ENCODE data around the gene UBE2G1. TPM values are rescaled to one million over a fixed set of nuclear protein-coding genes. Genes with fewer than 3 reads are reported as not detected.

Gene UBE2G1
- total RNA-seq, 1 donor from 2014 or later: 37.4 TPM

DNA sequence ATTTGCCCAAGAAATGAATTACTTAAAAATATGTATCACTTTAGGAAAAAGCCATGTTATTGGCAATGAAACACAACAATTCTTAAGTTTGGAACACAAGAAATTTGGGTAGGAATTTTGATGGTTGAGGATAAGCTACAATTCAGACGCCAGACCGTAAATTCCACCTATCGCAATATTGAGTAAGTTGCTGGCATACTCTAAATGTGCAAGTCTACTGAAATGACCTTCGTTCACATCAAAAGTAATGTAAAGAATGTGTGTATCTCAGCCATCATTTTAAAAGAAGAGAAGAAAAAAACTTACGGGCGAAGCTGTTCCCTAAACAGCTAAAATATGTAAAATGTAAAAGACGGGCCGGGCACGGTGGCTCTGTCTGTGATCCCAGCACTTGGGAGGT lies 33.4 kb downstream of the UBE2G1 start:
- DNase-seq: no peak

DNA sequence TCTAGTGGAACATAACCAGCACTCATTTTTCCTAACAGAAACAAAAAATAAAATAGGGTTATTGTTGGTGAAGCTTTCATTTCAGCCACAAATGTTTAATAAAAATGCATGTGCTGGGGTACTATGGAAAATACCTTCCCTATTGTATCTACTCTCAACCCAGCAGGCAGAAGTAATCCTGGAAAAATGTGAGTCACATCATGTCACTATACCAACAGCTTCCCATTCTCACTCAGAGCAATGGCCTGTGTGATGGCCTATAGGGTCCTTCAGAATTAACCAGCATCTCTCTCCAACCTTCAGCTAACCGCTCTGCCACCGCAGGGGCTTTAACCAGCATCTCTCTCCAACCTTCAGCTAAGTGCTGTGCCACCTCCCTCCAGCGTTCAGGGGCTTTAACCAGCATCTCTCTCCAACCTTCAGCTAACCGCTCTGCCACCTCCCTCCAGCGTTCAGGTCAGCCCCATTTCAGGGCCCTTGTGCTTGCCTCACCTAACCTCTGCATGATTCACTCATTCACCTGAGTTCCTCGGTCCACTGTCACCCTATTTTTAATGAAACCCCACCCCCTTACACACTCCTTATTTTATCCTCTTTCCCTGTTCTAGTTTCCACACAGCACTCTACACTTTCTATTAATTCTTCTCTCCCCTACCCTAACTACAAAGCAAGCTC lies 34.0 kb downstream of the UBE2G1 start:
- DNase-seq: peak; percentile 51

DNA sequence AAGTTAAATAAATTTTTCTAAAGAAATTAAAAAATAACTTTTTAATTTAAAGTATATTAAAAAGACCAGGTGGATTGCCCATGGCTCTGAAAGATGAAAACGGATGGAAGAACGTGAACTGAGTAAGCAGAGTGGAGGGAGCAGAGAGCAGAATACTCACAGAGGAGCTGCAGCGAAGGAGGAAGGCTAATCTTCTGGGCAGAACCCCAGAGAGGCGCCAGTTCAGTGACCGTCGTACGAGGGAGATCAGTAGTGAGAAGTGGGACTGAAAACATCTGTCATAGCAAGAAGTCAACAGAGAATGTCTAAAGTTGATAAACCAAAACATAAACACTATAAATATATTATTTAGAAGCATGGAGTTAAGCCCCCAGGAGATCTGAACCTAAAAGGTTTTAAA lies 34.9 kb downstream of the UBE2G1 start:
- DNase-seq: no peak

DNA sequence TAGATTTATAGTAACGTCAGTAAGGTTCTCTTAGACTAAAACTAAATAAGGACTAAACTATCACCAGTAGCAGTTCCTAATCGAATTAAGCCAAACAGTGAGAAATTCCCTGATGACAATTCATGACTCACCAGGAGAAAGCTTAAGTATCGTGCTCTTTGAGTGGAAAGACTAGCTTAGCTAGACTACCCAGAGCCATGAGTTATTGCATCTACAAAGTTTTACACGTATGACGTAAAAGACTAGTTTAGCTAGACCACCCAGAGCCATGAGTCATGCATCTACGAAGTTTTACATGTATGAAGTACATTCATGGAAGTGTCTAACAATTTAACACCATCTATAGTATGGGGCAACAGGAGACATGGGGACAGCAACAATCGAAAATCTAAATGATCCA lies 36.6 kb downstream of the UBE2G1 start:
- DNase-seq: peak; percentile 68

DNA sequence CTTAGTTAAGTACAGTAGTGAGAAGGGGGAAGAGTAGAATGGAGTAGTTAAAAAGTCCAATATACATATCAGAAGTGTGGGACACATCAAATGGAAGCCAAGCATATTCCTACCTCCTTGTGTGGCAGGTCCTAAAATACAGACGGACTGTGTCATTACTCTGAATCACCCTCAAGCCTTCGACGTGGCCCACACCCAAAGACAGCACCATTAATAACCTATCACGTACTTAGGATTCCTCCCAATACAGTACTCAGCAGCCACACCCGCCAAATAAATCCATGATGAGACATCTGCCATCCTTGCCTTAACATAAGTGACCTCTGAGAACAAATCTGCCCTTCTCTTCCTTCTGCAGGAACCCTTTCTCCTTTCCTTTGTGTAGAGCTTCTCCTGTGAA lies 38.9 kb downstream of the UBE2G1 start:
- DNase-seq: peak; percentile 24

DNA sequence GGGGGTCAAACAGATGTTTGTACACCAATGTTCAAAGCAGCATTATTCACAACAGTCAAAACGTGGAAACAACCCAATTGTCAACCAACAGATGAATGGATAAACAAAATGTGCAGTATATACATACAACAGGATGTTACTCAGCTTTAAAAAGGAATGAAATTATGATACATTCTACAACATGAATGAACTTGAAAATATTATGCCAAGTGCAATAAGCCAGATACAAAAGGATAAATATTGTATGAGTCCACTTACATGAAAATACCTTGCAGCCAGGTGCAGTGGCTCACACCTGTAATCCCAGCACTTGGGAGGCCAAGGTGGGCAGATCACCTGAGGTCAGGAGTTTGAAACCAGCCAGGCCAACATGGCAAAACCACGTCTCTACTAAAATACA lies 39.9 kb downstream of the UBE2G1 start:
- DNase-seq: no peak

DNA sequence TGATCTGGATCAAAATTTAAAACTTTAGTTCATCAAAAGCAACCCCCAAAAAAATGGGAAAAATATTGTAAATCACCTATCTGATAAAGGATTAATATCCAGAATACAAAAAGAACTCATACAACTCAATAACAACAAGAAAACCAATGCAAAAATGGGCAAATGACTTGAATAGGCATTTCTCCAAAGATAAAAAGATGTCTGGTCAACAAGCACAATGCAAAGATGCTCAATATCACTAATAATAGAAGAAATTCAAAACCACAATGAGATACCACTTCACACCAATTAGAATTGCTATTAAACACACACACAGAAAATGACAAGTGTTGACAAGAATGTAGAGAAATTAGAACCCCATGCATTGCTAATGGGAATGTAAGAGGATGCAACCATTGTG lies 40.4 kb downstream of the UBE2G1 start:
- DNase-seq: no peak

DNA sequence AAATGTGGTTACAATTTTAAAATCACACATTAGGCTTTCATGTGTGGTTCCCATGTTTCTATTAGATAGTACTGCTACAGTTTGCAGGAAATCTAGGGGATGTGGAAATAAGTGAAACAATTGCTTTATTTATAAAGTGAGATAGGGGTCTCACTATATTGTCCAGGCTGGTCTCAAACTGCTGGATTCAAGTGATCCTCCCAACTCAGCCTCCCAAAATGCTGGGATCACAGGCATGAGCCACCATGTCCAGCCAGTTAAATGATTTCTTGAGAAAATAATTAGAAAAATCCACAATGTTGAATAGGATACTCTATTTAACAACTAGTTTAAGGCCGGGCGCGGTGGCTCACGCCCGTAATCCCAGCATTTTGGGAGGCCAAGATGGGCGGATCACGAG lies 42.0 kb downstream of the UBE2G1 start:
- no peak for DNase-seq

DNA sequence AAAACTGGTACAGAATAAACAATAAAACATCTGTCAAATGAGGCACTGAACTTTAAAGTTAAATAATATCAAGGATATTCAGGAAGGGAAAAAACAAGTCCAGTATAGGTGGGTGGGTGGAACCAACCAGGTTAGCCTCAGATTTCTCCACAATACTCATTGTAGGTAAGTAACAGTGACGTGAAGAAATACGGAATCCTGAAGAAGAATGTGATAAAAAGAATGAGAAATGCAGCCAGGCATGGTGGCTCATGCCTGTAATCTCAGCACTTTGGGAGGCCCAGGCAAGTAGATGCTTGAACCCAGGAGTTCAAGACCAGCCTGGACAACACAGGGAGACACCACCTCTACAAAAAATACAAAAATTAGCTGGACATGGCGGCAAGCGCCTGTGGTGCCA lies 47.3 kb downstream of the UBE2G1 start:
- DNase-seq: no peak

DNA sequence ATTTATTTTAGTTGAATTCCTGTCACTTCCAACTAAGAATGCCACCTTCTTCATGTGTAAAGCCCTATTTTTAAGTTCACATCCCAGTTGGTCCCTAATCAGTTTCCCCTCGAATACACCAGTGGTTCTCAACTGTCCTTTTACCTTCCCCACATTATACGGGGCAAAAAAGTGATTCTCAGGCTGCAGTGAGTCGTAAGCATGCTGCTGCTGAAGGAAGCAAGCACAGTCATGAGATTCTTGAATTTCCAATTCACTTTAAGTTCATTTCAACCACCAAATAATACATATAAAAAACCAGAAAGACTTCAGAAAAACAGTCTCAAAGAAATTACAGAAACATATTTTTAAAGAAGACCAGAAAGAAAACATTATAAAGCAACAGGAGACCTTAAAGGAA lies 47.9 kb downstream of the UBE2G1 start:
- DNase-seq: peak; percentile 8

DNA sequence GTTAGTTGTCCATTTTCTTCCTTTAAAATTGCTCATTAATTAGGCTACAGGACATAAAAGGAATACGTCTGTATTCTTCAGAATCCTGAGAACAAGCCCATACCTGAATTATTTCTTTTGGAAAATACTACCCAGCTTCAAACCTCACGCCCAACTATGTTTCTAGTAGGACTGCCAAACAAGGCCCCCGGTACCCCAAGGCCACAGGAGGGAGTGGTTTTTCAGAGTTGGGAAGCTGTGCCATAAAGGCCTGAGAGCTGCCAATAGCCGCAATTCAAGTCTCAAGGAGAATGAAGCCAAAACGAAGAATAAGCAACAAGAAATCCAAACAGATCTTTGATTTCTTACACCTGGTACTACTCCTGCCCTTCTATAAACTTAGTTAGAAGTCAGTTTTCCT lies 48.3 kb downstream of the UBE2G1 start:
- DNase-seq: no peak

DNA sequence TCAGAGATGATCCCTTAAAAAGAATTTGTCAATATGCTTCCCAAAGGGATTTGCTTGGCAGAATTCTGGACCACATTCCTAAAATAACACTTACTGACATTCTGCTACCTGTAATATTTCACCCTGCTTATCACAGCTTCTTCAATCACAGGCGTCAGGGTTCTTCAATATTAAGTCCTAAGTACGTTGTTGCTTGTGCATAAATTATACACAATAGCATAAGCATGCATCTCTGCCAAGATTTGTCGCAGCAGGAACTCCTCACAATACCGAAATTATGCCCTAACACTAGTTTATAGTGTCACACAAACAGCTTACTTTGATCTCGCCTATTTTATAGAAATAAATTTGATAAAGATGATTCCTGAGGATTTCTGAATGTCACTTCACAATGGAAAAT lies 48.9 kb downstream of the UBE2G1 start:
- peak; percentile 13 for DNase-seq

DNA sequence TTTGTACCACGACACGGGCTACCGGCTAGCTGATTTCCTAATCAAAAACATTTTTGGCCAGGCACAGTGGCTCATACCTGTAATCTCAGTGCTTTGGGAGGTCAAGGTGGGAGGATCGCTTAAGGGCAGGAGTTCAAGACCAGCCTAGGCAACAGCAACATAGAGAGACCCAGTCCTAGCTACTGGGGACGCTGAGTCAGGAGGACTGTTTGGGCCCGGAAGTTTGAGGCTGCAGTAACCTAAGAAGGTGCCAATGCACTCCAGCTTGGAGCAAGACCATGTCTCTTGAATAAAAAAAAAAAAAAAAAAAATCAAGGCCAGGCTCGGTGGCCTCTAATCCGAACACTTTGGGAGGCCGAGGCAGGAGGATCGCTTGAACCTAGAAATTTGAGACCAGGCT lies 49.8 kb downstream of the UBE2G1 start:
- DNase-seq: no peak

DNA sequence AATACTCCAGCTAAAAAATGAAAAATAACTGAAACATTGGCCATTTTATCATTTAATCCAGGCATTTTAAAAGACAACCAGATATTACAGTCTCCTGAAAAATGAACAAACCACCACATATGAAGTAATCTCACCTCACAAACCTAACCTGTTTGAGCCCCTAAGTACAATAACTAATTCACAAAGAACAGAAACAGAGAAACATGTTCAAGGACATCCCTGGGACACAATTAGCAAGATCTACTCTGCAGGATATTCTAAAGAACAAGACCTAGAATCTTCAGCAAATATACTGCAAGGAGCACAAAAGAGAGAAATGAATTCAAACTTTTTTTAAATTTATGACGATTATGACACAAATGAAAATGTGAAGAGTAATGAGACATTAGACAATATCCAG lies 51.9 kb downstream of the UBE2G1 start:
- DNase-seq: no peak

DNA sequence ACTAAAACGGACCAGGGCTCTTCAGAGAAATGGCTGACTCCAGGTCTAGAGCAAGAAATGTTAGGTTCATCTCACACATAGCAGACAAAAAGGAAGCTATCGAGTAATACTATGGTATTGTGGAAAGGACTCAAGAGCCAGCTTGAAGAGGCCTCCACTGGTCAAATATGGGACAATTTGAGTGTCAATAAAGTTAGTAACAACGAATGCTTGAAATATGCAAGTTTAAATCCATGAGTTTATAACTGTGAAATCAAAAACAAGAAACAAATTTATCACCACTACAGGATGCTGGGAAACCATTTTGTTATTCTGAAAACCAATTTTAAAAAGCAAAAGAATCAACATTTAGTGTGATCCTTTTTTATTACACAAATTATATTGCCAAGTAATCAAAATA lies 52.3 kb downstream of the UBE2G1 start:
- no peak for DNase-seq

DNA sequence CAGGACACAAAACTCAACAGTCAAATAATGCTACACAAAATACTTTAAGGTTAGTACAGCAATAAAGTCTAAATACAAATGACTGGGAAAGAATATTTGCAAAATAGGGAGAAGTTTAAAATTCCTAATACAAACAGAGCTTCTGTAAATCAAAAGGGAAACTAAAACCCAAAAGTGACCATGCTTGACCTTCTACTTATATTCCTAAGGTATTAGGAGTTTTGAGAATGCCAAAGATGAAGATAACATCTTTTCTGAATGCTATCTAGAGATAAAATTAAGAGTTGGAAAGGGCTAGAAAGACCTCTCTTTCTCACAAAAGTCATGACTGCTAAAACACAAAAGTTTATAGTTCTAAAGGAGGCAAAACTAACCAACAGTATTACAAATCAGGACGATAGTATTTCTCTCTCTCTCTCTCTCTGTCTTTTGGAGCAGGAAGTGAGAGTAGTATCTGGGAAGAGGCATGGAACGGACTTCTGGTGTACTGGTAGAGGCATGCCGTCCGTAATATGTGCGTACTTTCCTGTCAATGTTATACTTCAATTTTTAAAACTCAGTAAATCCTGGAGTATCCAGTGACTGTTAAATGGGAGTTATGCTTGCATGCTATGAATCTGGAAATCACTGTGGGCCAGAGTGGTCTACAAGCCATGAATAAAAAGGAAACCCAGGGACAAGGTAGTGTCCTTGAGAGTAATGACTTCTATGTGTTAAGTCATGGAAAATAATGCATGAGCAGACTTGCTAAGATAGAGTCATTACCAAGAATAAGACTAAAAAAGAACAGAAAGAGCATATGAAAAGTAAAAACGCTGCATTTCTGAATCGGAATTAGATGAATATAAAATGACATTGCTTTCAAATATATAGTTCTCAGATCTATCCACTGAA lies 53.0 kb downstream of the UBE2G1 start:
- peak; percentile 36 for DNase-seq

DNA sequence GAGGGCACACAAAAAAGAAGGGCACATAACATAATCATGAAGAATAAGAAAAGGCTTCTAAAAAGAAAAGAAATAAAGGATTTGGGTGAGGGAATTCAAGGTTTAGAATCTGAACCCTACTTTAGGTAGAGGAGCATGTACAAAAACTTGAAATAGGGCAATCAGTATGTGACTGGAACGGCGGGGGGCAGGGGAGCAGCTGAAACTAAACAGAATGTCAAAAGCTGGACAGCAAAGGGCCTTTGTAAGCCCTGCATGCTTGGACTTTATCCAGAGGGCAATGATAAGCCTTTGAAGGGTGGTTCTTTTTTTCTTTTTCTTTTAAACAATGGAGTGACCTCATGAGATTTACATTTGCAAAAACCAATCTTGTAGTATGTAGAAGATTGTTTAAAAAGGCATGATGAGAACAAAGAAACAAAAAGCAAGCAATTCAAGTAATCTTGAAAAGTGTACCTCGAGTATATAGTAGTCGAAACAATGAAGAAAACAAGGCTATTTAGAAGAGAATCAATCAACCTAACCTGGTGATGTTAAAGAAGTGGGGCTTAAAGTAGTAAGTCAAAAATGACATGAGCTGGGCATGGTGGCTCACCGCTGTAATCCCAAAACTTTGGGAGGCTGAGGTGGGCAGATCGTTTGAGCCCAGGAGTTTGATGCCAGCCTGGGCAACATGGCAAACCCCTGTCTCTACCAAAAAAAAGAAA lies 56.0 kb downstream of the UBE2G1 start:
- peak; percentile 75 for DNase-seq

DNA sequence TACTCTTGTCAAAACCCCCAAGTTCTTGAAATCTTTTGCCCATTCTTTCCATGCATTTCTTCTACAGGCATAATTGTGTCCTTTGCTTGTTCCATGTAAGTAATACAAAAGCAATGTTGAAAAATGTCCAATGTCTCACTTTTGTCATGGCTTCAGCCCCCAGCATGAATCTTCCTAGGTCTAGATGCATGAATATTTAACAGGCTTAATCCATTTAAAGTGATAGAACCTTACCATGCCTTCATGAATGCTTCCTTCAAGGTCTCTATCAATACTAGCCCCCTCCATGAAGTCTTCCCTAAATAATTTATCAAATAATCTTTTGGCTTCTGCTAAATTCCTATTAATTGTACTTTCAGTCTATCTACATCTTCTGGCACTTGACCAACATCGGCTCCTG lies 56.6 kb downstream of the UBE2G1 start:
- no peak for DNase-seq

DNA sequence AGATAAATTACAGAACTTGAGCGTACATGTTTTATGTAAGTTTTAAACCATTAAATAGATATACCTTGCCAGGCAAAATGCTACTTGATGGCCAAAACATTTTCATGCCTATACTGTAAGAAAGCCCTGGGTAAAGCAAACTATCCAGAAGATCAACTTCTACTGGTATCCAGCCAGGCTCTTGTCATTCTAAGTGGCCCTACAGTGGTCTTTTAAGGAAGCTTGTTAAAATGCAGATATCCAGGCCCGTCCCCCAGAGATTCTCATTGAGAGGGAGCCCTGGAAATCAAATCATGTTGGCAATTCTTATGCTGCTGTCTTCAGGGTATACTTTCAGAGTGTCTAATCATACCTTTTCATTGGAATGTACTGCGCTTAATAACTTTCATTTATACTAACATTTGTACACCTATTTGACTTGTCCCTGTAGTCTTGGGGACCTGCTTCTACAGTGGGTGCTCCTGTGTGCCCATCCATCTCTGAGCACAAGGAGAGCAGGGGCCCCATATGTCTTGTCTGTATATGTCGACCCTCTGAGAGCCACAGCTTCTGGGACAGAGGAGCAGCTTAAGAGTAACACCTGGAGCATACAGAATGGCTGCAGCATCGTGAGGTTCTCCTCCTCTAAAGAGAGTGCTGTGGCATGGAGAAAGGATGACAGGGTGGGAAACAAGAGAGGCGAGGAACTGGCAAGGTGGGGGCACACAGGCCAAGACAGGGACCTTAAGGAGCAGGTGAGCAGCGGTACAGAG lies 59.1 kb downstream of the UBE2G1 start:
- DNase-seq: no peak

DNA sequence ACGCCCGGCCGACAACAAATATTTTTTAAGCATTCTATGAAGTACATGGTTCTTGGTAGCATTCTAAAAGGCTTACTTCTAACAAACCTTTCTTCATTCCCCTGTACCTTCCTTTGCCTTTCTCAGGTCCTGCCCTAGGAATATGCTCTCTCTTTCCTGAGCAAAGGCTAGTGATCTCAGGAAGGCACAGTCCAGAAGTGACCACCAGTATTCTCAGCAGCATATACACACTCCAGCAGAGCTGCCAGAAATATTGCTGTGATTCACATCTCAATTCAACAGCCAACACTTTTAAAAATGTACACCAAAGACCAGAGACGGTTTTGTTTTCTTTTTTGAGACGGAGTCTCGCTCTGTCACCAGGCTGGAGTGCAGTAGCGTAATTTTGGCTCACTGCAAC lies 61.3 kb downstream of the UBE2G1 start:
- DNase-seq: no peak

DNA sequence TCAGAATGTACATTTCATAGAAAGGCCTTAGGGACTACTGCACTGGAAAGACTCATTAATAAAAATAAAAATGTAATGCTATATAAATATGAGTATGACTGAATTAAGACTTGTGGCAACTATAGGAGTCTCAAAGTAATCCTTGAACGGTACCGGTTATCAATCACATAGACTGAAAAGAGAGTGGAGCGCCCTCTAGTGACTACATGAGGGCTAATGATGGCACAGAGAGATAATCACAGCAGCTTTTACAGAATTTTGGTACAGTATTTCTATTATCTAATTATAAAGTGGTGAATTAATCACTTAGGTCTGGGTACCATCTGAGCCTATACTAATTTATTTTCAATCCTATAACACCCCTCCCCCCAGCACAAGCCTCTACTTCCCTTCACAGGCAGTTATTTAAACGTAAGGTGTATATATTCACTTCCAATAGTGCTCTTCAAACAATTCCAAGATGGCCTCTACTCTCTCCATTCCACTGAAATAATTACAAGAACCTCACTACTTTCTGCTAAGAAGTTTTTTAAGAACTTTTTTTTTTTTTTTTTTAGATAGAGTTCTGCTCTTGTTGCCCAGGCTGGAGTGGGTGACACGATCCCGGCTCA lies 62.0 kb downstream of the UBE2G1 start:
- peak; percentile 76 for DNase-seq

DNA sequence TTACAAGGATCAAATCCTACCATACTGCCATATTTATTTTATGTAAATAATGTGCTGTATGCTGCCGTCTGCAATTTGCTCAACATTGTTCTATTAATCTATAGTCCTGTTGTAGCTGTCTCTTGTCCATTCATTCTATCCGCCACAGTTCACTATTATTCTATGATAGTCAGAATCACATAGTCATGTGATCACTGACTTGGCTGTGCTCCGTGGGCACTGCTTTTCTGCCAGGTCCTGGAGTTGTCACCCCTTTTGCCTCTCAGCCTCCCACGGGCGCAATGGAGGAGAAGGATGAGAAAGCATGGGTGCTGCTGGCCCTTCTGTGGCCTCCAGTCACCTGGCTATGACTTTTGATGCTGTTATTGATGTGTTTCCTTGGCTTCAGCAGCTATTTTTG lies 65.4 kb downstream of the UBE2G1 start:
- no peak for DNase-seq

Data from dermis blood vessel endothelial cell (primary cell).